MG63 (cell line): ENCODE data around the gene SMAD3. TPM values are rescaled to one million over a fixed set of nuclear protein-coding genes. Genes with fewer than 3 reads are reported as not detected.

Experiments used
- DNase-seq: peaks from one replicate; pipeline ENCODE4 v3.0.0-alpha.2; 2020
- H3K27me3 ChIP-seq: fragments of 250-450 bp; sonication (Bioruptor Pico); 2 replicates; pipeline ENCODE4 v1.5.1; 2020; ENCODE audit warnings: mild to moderate bottlenecking, moderate library complexity
- H3K36me3 ChIP-seq: fragments of 250-450 bp; sonication (Bioruptor Pico); 2 replicates; pipeline ENCODE4 v1.5.1; 2020; ENCODE audit warnings: mild to moderate bottlenecking, moderate library complexity
- H3K4me3 ChIP-seq: fragments of 250-450 bp; sonication (Bioruptor Pico); 2 replicates; pipeline ENCODE4 v1.5.1; 2020; ENCODE audit warnings: mild to moderate bottlenecking, moderate library complexity
- H3K9me3 ChIP-seq: fragments of 250-450 bp; sonication (Bioruptor Pico); 2 replicates; pipeline ENCODE4 v1.5.1; 2020; ENCODE audit warnings: mild to moderate bottlenecking, moderate library complexity
- total RNA-seq: library from RNA; depleted of rRNA; stranded (reverse); fragments of >200 nt; shearing (Covaris generic); gene quantifications from 2 replicates; pipeline ENCODE4 v1.2.3, GENCODE V29; 2014; ENCODE audit warnings: low replicate concordance

SMAD3 gene
- total RNA-seq, 1 experiment from 2014 or later, result 38.2 TPM

GRCh38 chr15:67031331-67031730, 34.1 kb upstream of the SMAD3 start:
- DNase-seq, result no peak
- no peaks in the 10 kb centered on the region for H3K36me3 ChIP-seq
- H3K27me3 ChIP-seq, result no peaks in the 10 kb centered on the region
- no peaks in the 10 kb centered on the region for H3K9me3 ChIP-seq
- no peak overlapping the region for H3K4me3 ChIP-seq

GRCh38 chr15:67032608-67033007, 32.8 kb upstream of the SMAD3 start:
- H3K27me3 ChIP-seq, result no peaks in the 10 kb centered on the region
- H3K4me3 ChIP-seq, result no peak overlapping the region
- no peak for DNase-seq
- no peaks in the 10 kb centered on the region for H3K36me3 ChIP-seq
- H3K9me3 ChIP-seq, result no peaks in the 10 kb centered on the region

GRCh38 chr15:67033012-67033411, 32.4 kb upstream of the SMAD3 start:
- no peaks in the 10 kb centered on the region for H3K36me3 ChIP-seq

GRCh38 chr15:67033571-67034044, 31.8 kb upstream of the SMAD3 start:
- Histone ChIP-seq H3K36me3 (no peaks in the 10 kb centered on the region), H3K27me3 (no peaks in the 10 kb centered on the region), H3K4me3 (no peak overlapping the region), H3K9me3 (no peaks in the 10 kb centered on the region)
- no peak for DNase-seq

More at GRCh38 chr15:67033012-67033411, 32.4 kb upstream of the SMAD3 start:
- Histone ChIP-seq H3K4me3 (no peak overlapping the region), H3K9me3 (no peaks in the 10 kb centered on the region), H3K27me3 (no peaks in the 10 kb centered on the region)
- no peak for DNase-seq

- no peak for DNase-seq
- Histone ChIP-seq H3K4me3 (no peak overlapping the region), H3K9me3 (no peaks in the 10 kb centered on the region), H3K27me3 (no peaks in the 10 kb centered on the region), H3K36me3 (no peaks in the 10 kb centered on the region)
Observed at GRCh38 chr15:67035886-67036285, 29.5 kb upstream of the SMAD3 start.

- no peak for DNase-seq
- Histone ChIP-seq H3K9me3 (no peaks in the 10 kb centered on the region), H3K27me3 (no peaks in the 10 kb centered on the region)
Observed at GRCh38 chr15:67036775-67037555, 28.4 kb upstream of the SMAD3 start.

GRCh38 chr15:67037694-67038093, 27.7 kb upstream of the SMAD3 start:
- DNase-seq, result no peak
- Histone ChIP-seq H3K27me3 (no peaks in the 10 kb centered on the region), H3K9me3 (no peaks in the 10 kb centered on the region), H3K36me3 (no peaks in the 10 kb centered on the region), H3K4me3 (no peak overlapping the region)

More at GRCh38 chr15:67036775-67037555, 28.4 kb upstream of the SMAD3 start:
- H3K4me3 ChIP-seq, result no peak overlapping the region
- H3K36me3 ChIP-seq, result no peaks in the 10 kb centered on the region

GRCh38 chr15:67038736-67039135, 26.7 kb upstream of the SMAD3 start:
- H3K27me3 ChIP-seq, result no peaks in the 10 kb centered on the region
- no peak for DNase-seq

GRCh38 chr15:67039384-67040075, 25.9 kb upstream of the SMAD3 start:
- DNase-seq, result no peak
- Histone ChIP-seq H3K27me3 (no peaks in the 10 kb centered on the region), H3K36me3 (no peaks in the 10 kb centered on the region), H3K4me3 (no peak overlapping the region), H3K9me3 (no peaks in the 10 kb centered on the region)

More at GRCh38 chr15:67038736-67039135, 26.7 kb upstream of the SMAD3 start:
- H3K4me3 ChIP-seq, result no peak overlapping the region
- no peaks in the 10 kb centered on the region for H3K36me3 ChIP-seq
- no peaks in the 10 kb centered on the region for H3K9me3 ChIP-seq

GRCh38 chr15:67040277-67040676, 25.1 kb upstream of the SMAD3 start:
- DNase-seq, result no peak
- Histone ChIP-seq H3K9me3 (no peaks in the 10 kb centered on the region), H3K36me3 (no peaks in the 10 kb centered on the region), H3K4me3 (no peak overlapping the region), H3K27me3 (no peaks in the 10 kb centered on the region)

- no peak overlapping the region for H3K4me3 ChIP-seq
- DNase-seq, result no peak
- no peaks in the 10 kb centered on the region for H3K9me3 ChIP-seq
- no peaks in the 10 kb centered on the region for H3K36me3 ChIP-seq
- H3K27me3 ChIP-seq, result no peaks in the 10 kb centered on the region
Observed at GRCh38 chr15:67042551-67043142, 22.8 kb upstream of the SMAD3 start.

- Histone ChIP-seq H3K36me3 (no peaks in the 10 kb centered on the region), H3K27me3 (no peaks in the 10 kb centered on the region), H3K4me3 (no peak overlapping the region), H3K9me3 (no peaks in the 10 kb centered on the region)
- peak; percentile 95 for DNase-seq
Observed at GRCh38 chr15:67043939-67044771, 21.2 kb upstream of the SMAD3 start.

GRCh38 chr15:67047149-67047661, 18.2 kb upstream of the SMAD3 start:
- H3K36me3 ChIP-seq, result peaks cover 3% of the 10 kb centered on the region; the same call in 1 of the 2 replicates
- no peak for DNase-seq
- H3K4me3 ChIP-seq, result no peak overlapping the region
- H3K9me3 ChIP-seq, result no peaks in the 10 kb centered on the region
- no peaks in the 10 kb centered on the region for H3K27me3 ChIP-seq

GRCh38 chr15:67048281-67049279, 16.8 kb upstream of the SMAD3 start:
- no peaks in the 10 kb centered on the region for H3K27me3 ChIP-seq
- DNase-seq, result peak; percentile 89
- no peak overlapping the region for H3K4me3 ChIP-seq

GRCh38 chr15:67049351-67050044, 15.9 kb upstream of the SMAD3 start:
- peak; percentile 88 for DNase-seq
- Histone ChIP-seq H3K27me3 (no peaks in the 10 kb centered on the region), H3K36me3 (peaks cover 3% of the 10 kb centered on the region; the same call in 1 of the 2 replicates), H3K9me3 (no peaks in the 10 kb centered on the region), H3K4me3 (no peak overlapping the region)

More at GRCh38 chr15:67048281-67049279, 16.8 kb upstream of the SMAD3 start:
- Histone ChIP-seq H3K36me3 (peaks cover 3% of the 10 kb centered on the region; the same call in 1 of the 2 replicates), H3K9me3 (no peaks in the 10 kb centered on the region)
